ENCODE results near the gene TLE2.

TLE2 gene

GRCh38 chr19:3031607-3031867 lies 2.5 kb upstream of the TLE2 start:
- POLR2A ChIA-PET = no interaction called here
- no peak for DNase-seq (ENCODE audit: low read depth, low spot score)
- TF ChIP-seq, protein P1, sequence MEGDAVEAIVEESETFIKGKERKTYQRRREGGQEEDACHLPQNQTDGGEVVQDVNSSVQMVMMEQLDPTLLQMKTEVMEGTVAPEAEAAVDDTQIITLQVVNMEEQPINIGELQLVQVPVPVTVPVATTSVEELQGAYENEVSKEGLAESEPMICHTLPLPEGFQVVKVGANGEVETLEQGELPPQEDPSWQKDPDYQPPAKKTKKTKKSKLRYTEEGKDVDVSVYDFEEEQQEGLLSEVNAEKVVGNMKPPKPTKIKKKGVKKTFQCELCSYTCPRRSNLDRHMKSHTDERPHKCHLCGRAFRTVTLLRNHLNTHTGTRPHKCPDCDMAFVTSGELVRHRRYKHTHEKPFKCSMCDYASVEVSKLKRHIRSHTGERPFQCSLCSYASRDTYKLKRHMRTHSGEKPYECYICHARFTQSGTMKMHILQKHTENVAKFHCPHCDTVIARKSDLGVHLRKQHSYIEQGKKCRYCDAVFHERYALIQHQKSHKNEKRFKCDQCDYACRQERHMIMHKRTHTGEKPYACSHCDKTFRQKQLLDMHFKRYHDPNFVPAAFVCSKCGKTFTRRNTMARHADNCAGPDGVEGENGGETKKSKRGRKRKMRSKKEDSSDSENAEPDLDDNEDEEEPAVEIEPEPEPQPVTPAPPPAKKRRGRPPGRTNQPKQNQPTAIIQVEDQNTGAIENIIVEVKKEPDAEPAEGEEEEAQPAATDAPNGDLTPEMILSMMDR (IDR thresholded peaks at IDR 0.05; ENCODE audit: insufficient read depth, low read length, missing control alignments) = no peak
- CTCF ChIA-PET = interaction anchor here (1.5 kb wide), 1 partner anchor 73 kb away, joined by 4 read pairs; no protein-coding TSS in a partner anchor
- no peak overlapping the region for H3K4me3 ChIP-seq (ENCODE audit: low read depth, low read length)

DNA sequence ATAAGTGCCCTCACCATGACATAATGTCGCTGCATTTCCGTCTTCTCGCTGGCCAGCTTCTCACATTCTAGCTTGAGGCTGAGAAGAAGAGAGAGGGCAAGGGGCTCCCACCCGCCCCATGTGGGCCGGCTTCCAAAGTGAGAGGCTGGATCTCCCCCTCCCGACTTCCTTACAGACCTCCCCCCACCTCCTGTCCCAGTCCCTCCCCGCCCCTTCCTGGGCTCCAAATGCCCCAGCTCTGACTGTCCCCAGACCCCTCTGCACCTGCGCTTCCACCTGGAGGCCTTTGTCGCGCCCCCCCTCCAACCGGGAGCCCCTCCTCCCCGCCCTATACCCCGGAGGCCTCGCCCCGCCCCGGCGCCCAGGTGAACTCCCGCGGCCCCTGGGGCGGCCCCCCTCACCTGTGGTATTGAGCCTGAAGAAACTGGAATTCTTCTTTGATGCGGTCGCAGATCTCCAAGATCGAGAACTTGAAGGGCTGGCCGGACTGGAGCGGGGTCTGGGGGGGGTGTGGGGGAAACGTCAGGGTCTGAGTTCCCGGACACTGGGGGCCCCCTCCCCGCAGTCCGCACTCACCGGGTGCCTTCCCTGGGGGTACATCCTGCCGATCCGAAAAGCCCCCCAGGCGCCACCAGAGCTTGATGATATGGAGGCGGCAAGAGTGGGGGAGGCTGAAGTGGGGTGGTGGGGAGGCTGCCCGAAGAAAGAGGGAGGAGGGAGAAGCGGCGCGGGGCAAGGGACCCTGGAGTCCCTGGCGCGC lies 595 bp downstream of the TLE2 start:
- H3K4me3 ChIP-seq (ENCODE audit: low read depth, low read length) = peak overlapping the region; percentile 36
- DNase-seq (ENCODE audit: low read depth, low spot score) = no peak
- ChIA-PET POLR2A (no interaction called here), CTCF (interaction anchor here (0.8 kb wide), 1 partner anchor 71 kb away, joined by 3 read pairs; no protein-coding TSS in a partner anchor)
- TF ChIP-seq, protein P1 (IDR thresholded peaks at IDR 0.05; ENCODE audit: insufficient read depth, low read length, missing control alignments) = no peak

GRCh38 chr19:3027981-3028304 lies 1.1 kb downstream of the TLE2 start:
- ChIA-PET CTCF (interaction anchor here (0.8 kb wide), 1 partner anchor 71 kb away, joined by 3 read pairs; no protein-coding TSS in a partner anchor), POLR2A (no interaction called here)
- H3K4me3 ChIP-seq (ENCODE audit: low read depth, low read length) = no peak overlapping the region
- DNase-seq (ENCODE audit: low read depth, low spot score) = no peak
- TF ChIP-seq, protein P1 (IDR thresholded peaks at IDR 0.05; ENCODE audit: insufficient read depth, low read length, missing control alignments) = no peak

DNA sequence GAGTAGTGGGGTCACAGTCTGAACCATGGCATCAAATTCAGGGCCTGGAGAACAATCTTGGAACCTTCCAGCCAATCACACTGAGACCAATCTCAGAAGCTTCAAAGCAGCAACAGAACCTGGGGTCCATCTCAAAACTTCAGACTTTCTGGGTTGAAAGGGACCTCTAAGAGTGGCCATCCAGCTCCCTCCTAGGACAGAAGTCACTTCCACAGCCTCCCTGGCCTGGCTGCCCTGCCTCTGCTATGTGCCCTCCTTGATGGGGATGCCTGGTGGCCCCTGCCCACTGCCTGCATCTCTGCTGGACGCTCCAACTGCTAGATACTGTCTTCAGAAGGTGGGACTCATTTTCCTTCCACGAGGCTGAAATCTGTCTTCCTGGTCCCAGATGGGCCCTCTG lies 1.8 kb downstream of the TLE2 start:
- DNase-seq (ENCODE audit: low read depth, low spot score) = no peak
- ChIA-PET POLR2A (no interaction called here), CTCF (no interaction called here)
- TF ChIP-seq, protein P1 (IDR thresholded peaks at IDR 0.05; ENCODE audit: insufficient read depth, low read length, missing control alignments) = no peak
- H3K4me3 ChIP-seq (ENCODE audit: low read depth, low read length) = no peak overlapping the region

- H3K4me3 ChIP-seq (ENCODE audit: low read depth, low read length) = no peak overlapping the region
- CTCF ChIA-PET = no interaction called here
- TF ChIP-seq, protein P1 (IDR thresholded peaks at IDR 0.05; ENCODE audit: insufficient read depth, low read length, missing control alignments) = no peak
- POLR2A ChIA-PET = no interaction called here
- DNase-seq (ENCODE audit: low read depth, low spot score) = no peak
Measured at GRCh38 chr19:3026768-3027167, 2.3 kb downstream of the TLE2 start.

DNA sequence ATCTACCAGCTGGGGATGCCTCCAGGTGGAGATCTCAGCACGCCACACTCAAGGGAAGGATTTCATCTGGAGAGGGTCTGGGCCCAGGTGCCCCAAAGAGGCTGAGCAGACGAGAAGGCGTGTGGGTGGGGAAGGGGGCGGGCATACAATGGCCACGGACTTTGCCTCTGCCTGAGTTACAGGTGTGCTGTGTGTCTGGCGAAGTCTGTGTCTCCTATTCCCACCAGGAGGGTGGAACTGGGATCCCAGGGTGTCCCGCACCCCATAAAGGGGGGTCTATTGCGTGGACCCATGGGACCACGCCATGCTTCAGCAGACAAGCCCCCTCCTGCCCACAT lies 3.6 kb downstream of the TLE2 start:
- DNase-seq (ENCODE audit: low read depth, low spot score) = no peak
- ChIA-PET POLR2A (no interaction called here), CTCF (interaction anchor here (1.5 kb wide), 1 partner anchor 84 kb away, joined by 3 read pairs; no protein-coding TSS in a partner anchor)
- no peak overlapping the region for H3K4me3 ChIP-seq (ENCODE audit: low read depth, low read length)
- TF ChIP-seq, protein P1 (IDR thresholded peaks at IDR 0.05; ENCODE audit: insufficient read depth, low read length, missing control alignments) = no peak

All from AG04449 (cell line).